ENCODE measurements around the gene MAGED2. TPM values are rescaled to one million over a fixed set of nuclear protein-coding genes. Genes with fewer than 3 reads are reported as not detected.

Gene MAGED2
- polyA plus RNA-seq, 1 of the 3 experiments (the other 2 are of a cell fraction) = 202 TPM

- 0 out of 2 replicates have a peak, but pooled peaks cover 6% of the 10 kb centered on the region for H3K9me3 ChIP-seq
- H3K4me3 ChIP-seq (ENCODE audit: low read depth in 2 of 2, low read length in 1 of 2) = no peak overlapping the region
- no peaks in the 10 kb centered on the region for H3K27me3 ChIP-seq (ENCODE audit: insufficient read depth)
- H3K27ac ChIP-seq (ENCODE audit: low read depth in 2 of 2, low read length in 1 of 2) = no peak overlapping the region
- WGBS (ENCODE audit: low lambda C conversion rate) = 0% methylated on average over 2 of the region's 2 CpGs
- no peaks in the 10 kb centered on the region for H3F3A ChIP-seq (replicated peaks; ENCODE audit: insufficient read depth)
- no peak overlapping the region for H2AFZ ChIP-seq (ENCODE audit: low read depth)
- no peak for DNase-seq
- POLR2A ChIA-PET = no interaction called here
- H3K4me1 ChIP-seq (ENCODE audit: control insufficient read depth in 1 of 2, insufficient read depth in 2 of 2, low read depth in 1 of 2, low read length in 1 of 2) = no peaks in the 10 kb centered on the region
- no peaks in the 10 kb centered on the region for H4K20me1 ChIP-seq (ENCODE audit: insufficient read depth)
- H3K79me2 ChIP-seq (ENCODE audit: insufficient read depth) = no peaks in the 10 kb centered on the region
- no peaks in the 10 kb centered on the region for H3K36me3 ChIP-seq (replicated peaks in 1 of 2; ENCODE audit: control insufficient read depth in 1 of 2, insufficient read depth in 2 of 2, low read length in 1 of 2)
- no peak overlapping the region for H3K4me2 ChIP-seq
- CTCF ChIA-PET = no interaction called here
- H3K9me2 ChIP-seq = no peaks in the 10 kb centered on the region; the same call in 1 of the 2 replicates
- TF ChIP-seq FOXJ3 (CRISPR knock-in tag; IDR thresholded peaks at IDR 0.05) (no peak), GATA2 (CRISPR knock-in tag; IDR thresholded peaks at IDR 0.05) (no peak), RXRA (IDR thresholded peaks at IDR 0.05; ENCODE audit: borderline replicate concordance, low read depth) (no peak), GABPA (IDR thresholded peaks at IDR 0.05; ENCODE audit: low read depth) (no peak), FOXM1 (IDR thresholded peaks at IDR 0.05; ENCODE audit: low read depth) (no peak), NRF1 (IDR thresholded peaks at IDR 0.05; ENCODE audit: low read depth, low read length) (no peak), TEAD4 (IDR thresholded peaks at IDR 0.05; ENCODE audit: borderline replicate concordance, insufficient read depth) (no peak), MXI1 (IDR thresholded peaks at IDR 0.05; ENCODE audit: low read depth, low read length) (no peak), EZH2phosphoT487 (IDR thresholded peaks at IDR 0.05; ENCODE audit: borderline replicate concordance, low read depth) (no peak), PBX3 (IDR thresholded peaks at IDR 0.05) (no peak), TAF1 (IDR thresholded peaks at IDR 0.05; ENCODE audit: borderline replicate concordance, low read depth, low read length) (no peak), NFIC (IDR thresholded peaks at IDR 0.05; ENCODE audit: borderline replicate concordance) (no peak)
- no peak overlapping the region for H3K9ac ChIP-seq
Observed at GRCh38 chrX:54865208-54865607, 57.7 kb downstream of the MAGED2 start.

Small RNAs within 50 kb of the gene (small RNA-seq; reads per million reads assigned to genes)
- 0 reads per million in 7 experiments for gene AL049732.1
- gene SNORA11 = 0 to 11.3 (median 1.6) reads per million in 7 experiments

Other genes with a start within 250 kb of the MAGED2 start
- gene ITIH6, start 9.5 kb upstream of the MAGED2 start, polyA plus RNA-seq (2012; rRNA removed) = not detected in 2 replicates
- 59.1 and 70.0 TPM in 2 replicates for gene TRO, start 113.1 kb downstream of the MAGED2 start, polyA plus RNA-seq (2012; rRNA removed)
- gene PFKFB1, start 186.4 kb downstream of the MAGED2 start, polyA plus RNA-seq (2012; rRNA removed) = 0.12 and 0.15 TPM in 2 replicates
- 23.5 and 26.9 TPM in 2 replicates for gene APEX2, start 192.6 kb downstream of the MAGED2 start, polyA plus RNA-seq (2012; rRNA removed)
- not detected in 2 replicates for gene ALAS2, start 223.2 kb downstream of the MAGED2 start, polyA plus RNA-seq (2012; rRNA removed)

Data from SK-N-SH (cell line).